Neuronal stem cell (in vitro differentiated cells): Measurements from ENCODE around the gene NCEH1.
A peak's percentile ranks its signal among the peaks of the same experiment; 100 is the strongest.
"Not testable (repeated sequence)": the region's sequence is repeated elsewhere in the genome, so short reads cannot be mapped to it uniquely, and the experiment has no call there.

Source experiments
- DNase-seq: peaks from one replicate; pipeline ENCODE4 v3.0.0-alpha.2; 2013; ENCODE audit warnings: low spot score
- H2AFZ ChIP-seq: one replicate; pipeline ENCODE4 v1.6.1; 2013; ENCODE audit warnings: mild to moderate bottlenecking, low read length, inconsistent platforms
- H2AK5ac ChIP-seq: 2 replicates; pipeline ENCODE4 v1.6.1; 2013; ENCODE audit warnings: low read depth, mild to moderate bottlenecking, inconsistent platforms, low read length, moderate library complexity, mixed read lengths
- H2BK120ac ChIP-seq: 2 replicates; pipeline ENCODE4 v1.6.1; 2013; ENCODE audit warnings: low read depth, mild to moderate bottlenecking, inconsistent platforms, low read length, moderate library complexity, mixed read lengths
- H2BK12ac ChIP-seq: one replicate; pipeline ENCODE4 v1.6.1; 2013; ENCODE audit warnings: low read length, inconsistent platforms
- H2BK15ac ChIP-seq: 2 replicates; pipeline ENCODE4 v1.6.1; 2013; ENCODE audit warnings: mild to moderate bottlenecking, low read length, inconsistent platforms, mixed read lengths
- H2BK5ac ChIP-seq: one replicate; pipeline ENCODE4 v1.6.1; 2013; ENCODE audit warnings: inconsistent platforms, mild to moderate bottlenecking, low read length, moderate library complexity
- H3K14ac ChIP-seq: one replicate; pipeline ENCODE4 v1.6.1; 2013; ENCODE audit warnings: low read length, inconsistent platforms
- H3K18ac ChIP-seq: 2 replicates; pipeline ENCODE4 v1.6.1; 2013; ENCODE audit warnings: low read length, inconsistent platforms
- H3K23ac ChIP-seq: 2 replicates; pipeline ENCODE4 v1.6.1; 2013; ENCODE audit warnings: low read depth, mild to moderate bottlenecking, mixed read lengths, low read length, inconsistent platforms; ENCODE audit not compliant: poor library complexity
- H3K27ac ChIP-seq: replicated peaks from 3 replicates; pipeline ENCODE4 v1.5.1; 2013; ENCODE audit warnings: low read length, inconsistent platforms
- H3K27me3 ChIP-seq, 3 experiments: 2 replicates each; pipeline ENCODE4 v1.6.1; 2013; ENCODE audit warnings: low read length in 3 of 3, mild to moderate bottlenecking in 2 of 3, inconsistent platforms in 1 of 3, low read depth in 1 of 3, mixed read lengths in 1 of 3, moderate library complexity in 1 of 3; ENCODE audit not compliant: control insufficient read depth in 3 of 3, insufficient read depth in 3 of 3
- H3K36me3 ChIP-seq, 2 donors: replicated peaks in 1 of 2; 2 replicates each; pipeline ENCODE4 v1.6.1; 2013; ENCODE audit warnings: low read length in 2 of 2; ENCODE audit not compliant: control insufficient read depth in 2 of 2, insufficient read depth in 2 of 2
- H3K4ac ChIP-seq: 2 replicates; pipeline ENCODE4 v1.6.1; 2013; ENCODE audit warnings: inconsistent platforms, mild to moderate bottlenecking, low read length, moderate library complexity
- H3K4me1 ChIP-seq, 2 donors: 1 replicate in 1 of 2; 2 replicates in 1 of 2; pipeline ENCODE4 v1.6.1; 2013; ENCODE audit warnings: low read length in 2 of 2, low read depth in 1 of 2; ENCODE audit not compliant: control insufficient read depth in 2 of 2, insufficient read depth in 1 of 2
- H3K4me2 ChIP-seq: one replicate; pipeline ENCODE4 v1.6.1; 2013; ENCODE audit warnings: mild to moderate bottlenecking, low read length, inconsistent platforms; ENCODE audit not compliant: insufficient read depth, poor library complexity, severe bottlenecking
- H3K4me3 ChIP-seq, 2 donors: 2 replicates each; pipeline ENCODE4 v1.5.1; 2013; ENCODE audit warnings: low read length in 2 of 2, mild to moderate bottlenecking in 2 of 2, inconsistent platforms in 1 of 2, moderate library complexity in 1 of 2
- H3K79me1 ChIP-seq: one replicate; pipeline ENCODE4 v1.6.1; 2013; ENCODE audit warnings: low read depth, mild to moderate bottlenecking, inconsistent platforms, low read length, moderate library complexity
- H3K9ac ChIP-seq: one replicate; pipeline ENCODE4 v1.6.1; 2013; ENCODE audit warnings: mild to moderate bottlenecking, low read depth, low read length, inconsistent platforms; ENCODE audit not compliant: poor library complexity
- H3K9me3 ChIP-seq, 2 donors: replicated peaks in 1 of 2; 2 replicates each; pipeline versions ENCODE3 to v1.6.1; 2013; ENCODE audit warnings: low read length in 2 of 2, mild to moderate bottlenecking in 2 of 2, inconsistent platforms in 1 of 2, low read depth in 1 of 2, mixed read lengths in 1 of 2, moderate library complexity in 1 of 2; ENCODE audit not compliant: control insufficient read depth in 2 of 2, insufficient read depth in 1 of 2
- H4K8ac ChIP-seq: one replicate; pipeline ENCODE4 v1.6.1; 2013; ENCODE audit warnings: low read depth, mild to moderate bottlenecking, inconsistent platforms, low read length, moderate library complexity
- H4K91ac ChIP-seq: one replicate; pipeline ENCODE4 v1.6.1; 2013; ENCODE audit warnings: low read length, low read depth, mild to moderate bottlenecking, inconsistent platforms; ENCODE audit not compliant: poor library complexity
- WGBS, 2 donors: extraction: QIAGEN DNeasy Blood & Tissue Kit; methylation state at CpG; one replicate each; pipeline ENCODE4 v1.1.7; 2013; ENCODE audit warnings: missing lambda C conversion rate in 2 of 2, mixed read lengths in 1 of 2; ENCODE audit not compliant: insufficient read length in 2 of 2, insufficient replicate concordance in 1 of 2; ENCODE audit errors: extremely low coverage in 2 of 2; 5-methylcytosine and 5-hydroxymethylcytosine counted together

NCEH1 gene

DNA sequence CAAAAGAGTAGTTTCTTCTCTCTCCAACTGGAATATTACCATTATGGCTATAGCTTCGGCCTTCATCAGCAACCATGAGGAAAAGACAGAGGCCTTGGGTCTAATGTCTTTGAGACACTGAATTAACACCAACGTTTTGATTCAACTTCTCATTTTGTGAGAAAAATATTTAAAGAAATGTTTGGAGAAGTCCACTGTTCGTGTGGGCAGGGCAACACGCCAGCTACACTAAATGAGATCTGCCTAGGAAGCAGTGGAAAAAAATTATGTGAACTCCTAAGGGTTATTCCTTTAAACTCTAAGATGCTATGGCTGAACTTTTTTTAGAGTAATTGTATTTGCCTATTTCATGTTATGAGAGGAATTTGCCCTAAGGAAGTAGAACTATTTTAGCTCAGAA is 41.8 kb downstream of the NCEH1 start:
- no peak overlapping the region for H3K4me3 ChIP-seq
- H3K79me1 ChIP-seq: no peaks in the 10 kb centered on the region
- no peak overlapping the region for H2BK120ac ChIP-seq
- H3K36me3 ChIP-seq: no peaks in the 10 kb centered on the region
- H3K4me2 ChIP-seq: no peak overlapping the region
- H3K27ac ChIP-seq: no peak overlapping the region
- H3K9me3 ChIP-seq: peaks cover 3 to 5% of the 10 kb centered on the region in 2 donors
- WGBS, 2 donors: no CpG with 5 or more reads among the region's 4 CpGs
- H3K4me1 ChIP-seq: peaks cover 0 to 1% of the 10 kb centered on the region in 2 donors
- no peak for DNase-seq
- no peak overlapping the region for H4K8ac ChIP-seq
- H3K18ac ChIP-seq: no peak overlapping the region
- no peak overlapping the region for H3K14ac ChIP-seq
- H3K27me3 ChIP-seq: no peaks in the 10 kb centered on the region
- H3K23ac ChIP-seq: no peak overlapping the region
- H2BK15ac ChIP-seq: no peak overlapping the region
- H3K4ac ChIP-seq: no peak overlapping the region
- no peak overlapping the region for H3K9ac ChIP-seq
- H2BK12ac ChIP-seq: no peak overlapping the region
- no peak overlapping the region for H4K91ac ChIP-seq
- H2AFZ ChIP-seq: no peak overlapping the region
- H2BK5ac ChIP-seq: no peak overlapping the region
- no peak overlapping the region for H2AK5ac ChIP-seq

- no peak overlapping the region for H2BK120ac ChIP-seq
- H3K27me3 ChIP-seq: no peaks in the 10 kb centered on the region
- no peak overlapping the region for H3K4me3 ChIP-seq
- H2BK5ac ChIP-seq: no peak overlapping the region
- no peak overlapping the region for H3K18ac ChIP-seq
- H3K14ac ChIP-seq: no peak overlapping the region
- DNase-seq: peak; percentile 75
- H4K8ac ChIP-seq: no peak overlapping the region
- H3K79me1 ChIP-seq: no peaks in the 10 kb centered on the region
- no peak overlapping the region for H3K4ac ChIP-seq
- H3K9me3 ChIP-seq: peaks cover 3 to 5% of the 10 kb centered on the region in 2 donors
- no peaks in the 10 kb centered on the region for H3K36me3 ChIP-seq
- no peak overlapping the region for H2BK12ac ChIP-seq
- H3K23ac ChIP-seq: no peak overlapping the region
- H2AK5ac ChIP-seq: no peak overlapping the region
- WGBS, 2 donors: no CpG with 5 or more reads among the region's 16 CpGs
- H4K91ac ChIP-seq: no peak overlapping the region
- H3K9ac ChIP-seq: no peak overlapping the region
- H3K4me1 ChIP-seq: no peaks in the 10 kb centered on the region
- H3K27ac ChIP-seq: no peak overlapping the region
- no peak overlapping the region for H2BK15ac ChIP-seq
- no peak overlapping the region for H2AFZ ChIP-seq
- no peak overlapping the region for H3K4me2 ChIP-seq
Observed at GRCh38 chr3:172666873-172667694, 43.8 kb downstream of the NCEH1 start.

DNA sequence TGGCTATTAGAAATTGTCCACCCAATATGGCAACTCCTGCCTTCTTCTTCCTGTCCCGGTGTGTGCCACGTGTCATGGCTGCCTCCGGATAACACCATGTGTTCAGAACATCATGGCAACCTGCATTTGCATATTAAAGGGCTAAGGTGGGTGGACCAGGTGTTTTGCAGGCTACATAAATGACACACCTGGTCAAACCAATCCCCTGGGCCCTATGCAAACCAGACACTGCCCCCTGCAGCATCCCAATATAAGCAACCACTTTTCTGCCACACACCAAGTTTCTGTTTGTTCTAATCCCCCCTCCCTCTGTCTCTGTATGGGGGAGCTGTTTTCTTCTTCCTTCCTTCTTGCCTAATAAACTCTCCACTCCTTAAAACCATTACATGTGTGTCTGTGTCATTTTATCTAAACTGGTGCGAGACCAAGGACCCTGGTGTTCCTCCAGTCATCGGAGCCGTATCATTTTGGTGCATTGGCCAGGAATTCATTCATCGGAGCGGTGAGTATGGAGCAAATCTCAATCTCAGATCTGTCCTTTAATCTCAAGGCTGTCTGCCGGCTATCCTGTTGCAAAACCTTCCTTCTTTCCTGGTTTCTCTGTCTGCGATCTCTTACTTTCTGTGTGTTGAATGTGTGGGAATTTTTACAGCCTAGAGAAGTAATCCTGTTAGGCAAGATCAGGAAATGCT is 44.5 kb downstream of the NCEH1 start:
- H2BK15ac ChIP-seq: no peak overlapping the region
- no peak overlapping the region for H3K4ac ChIP-seq
- H3K4me2 ChIP-seq: no peak overlapping the region
- no peaks in the 10 kb centered on the region for H3K79me1 ChIP-seq
- H3K36me3 ChIP-seq: no peaks in the 10 kb centered on the region
- H3K14ac ChIP-seq: no peak overlapping the region
- H3K4me1 ChIP-seq: no peaks in the 10 kb centered on the region
- no peak overlapping the region for H4K91ac ChIP-seq
- no peak overlapping the region for H3K23ac ChIP-seq
- no peak overlapping the region for H3K18ac ChIP-seq
- no peak for DNase-seq
- no peak overlapping the region for H4K8ac ChIP-seq
- H2AFZ ChIP-seq: no peak overlapping the region
- WGBS, 2 donors: no CpG with 5 or more reads among the region's 10 CpGs
- H3K9me3 ChIP-seq: peaks cover 3 to 5% of the 10 kb centered on the region in 2 donors
- H3K27me3 ChIP-seq: no peaks in the 10 kb centered on the region
- H2BK5ac ChIP-seq: no peak overlapping the region
- no peak overlapping the region for H3K27ac ChIP-seq
- H2BK120ac ChIP-seq: no peak overlapping the region
- no peak overlapping the region for H3K4me3 ChIP-seq
- no peak overlapping the region for H2AK5ac ChIP-seq
- H3K9ac ChIP-seq: no peak overlapping the region
- no peak overlapping the region for H2BK12ac ChIP-seq

DNA sequence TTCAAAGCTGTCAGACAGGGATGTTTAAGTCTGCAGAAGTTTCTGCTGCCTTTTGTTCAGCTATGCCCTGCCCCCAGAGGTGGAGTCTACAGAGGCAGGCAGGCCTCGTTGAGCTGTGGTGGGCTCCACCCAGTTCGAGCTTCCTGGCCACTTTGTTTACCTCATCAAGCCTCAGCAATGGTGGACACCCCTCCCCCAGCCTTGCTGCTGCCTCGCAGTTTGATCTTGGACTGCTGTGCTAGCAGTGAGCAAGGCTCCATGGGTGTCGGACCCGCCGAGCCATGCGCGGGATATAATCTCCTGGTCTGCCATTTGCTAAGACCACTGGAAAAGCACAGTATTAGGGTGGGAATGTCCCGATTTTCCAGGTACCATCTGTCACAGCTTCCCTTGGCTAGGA is 45.4 kb downstream of the NCEH1 start:
- WGBS, 2 donors: no CpG with 5 or more reads among the region's 9 CpGs
- H2BK5ac ChIP-seq: not testable (repeated sequence)

More for the DNA sequence above, 45.4 kb downstream of the NCEH1 start:
- not testable (repeated sequence) for H3K18ac ChIP-seq, H3K9ac ChIP-seq, H2BK12ac ChIP-seq, H3K27me3 ChIP-seq, H3K4me1 ChIP-seq, H2BK120ac ChIP-seq, H2AFZ ChIP-seq, H3K27ac ChIP-seq, H3K9me3 ChIP-seq, H3K4me2 ChIP-seq, H3K4me3 ChIP-seq, H2BK15ac ChIP-seq, H3K36me3 ChIP-seq, H3K79me1 ChIP-seq, DNase-seq, H3K14ac ChIP-seq, H3K4ac ChIP-seq, H4K8ac ChIP-seq, H3K23ac ChIP-seq, H2AK5ac ChIP-seq, H4K91ac ChIP-seq
